AG09319 (cell line): ENCODE results near the gene CR1L.
"Not testable (repeated sequence)": the region's sequence is repeated elsewhere in the genome, so short reads cannot be mapped to it uniquely, and the experiment has no call there.

ENCODE experiments used
- DNase-seq: peaks from one replicate; pipeline ENCODE4 v3.0.0-alpha.2; 2010; ENCODE audit warnings: low read depth; ENCODE audit errors: extremely low read depth
- CTCF ChIP-seq: IDR thresholded peaks from 2 replicates; pipeline ENCODE4 v1.5.1; 2011; ENCODE audit warnings: low read depth, mild to moderate bottlenecking, inconsistent platforms, low read length, moderate library complexity

CR1L gene

GRCh38 chr1:207744000-207744534, 99.1 kb downstream of the CR1L start:
- TF ChIP-seq CTCF: no peak
- no peak for DNase-seq

- no peak for TF ChIP-seq CTCF
- no peak for DNase-seq
Measured at GRCh38 chr1:207745285-207745684, 100.4 kb downstream of the CR1L start.

GRCh38 chr1:207745839-207746767, 101.2 kb downstream of the CR1L start:
- no peak for DNase-seq
- no peak for TF ChIP-seq CTCF

- DNase-seq: no peak
- TF ChIP-seq CTCF: no peak
Measured at GRCh38 chr1:207747627-207748492, 102.9 kb downstream of the CR1L start.

GRCh38 chr1:207748737-207749528, 104.0 kb downstream of the CR1L start:
- TF ChIP-seq CTCF: no peak
- DNase-seq: no peak

- no peak for DNase-seq
- TF ChIP-seq CTCF: no peak
Measured at GRCh38 chr1:207750631-207751305, 105.8 kb downstream of the CR1L start.

GRCh38 chr1:207751463-207751789, 106.5 kb downstream of the CR1L start:
- DNase-seq: not testable (repeated sequence)
